Measurements from ENCODE around the gene DNAH7. TPM values are rescaled to one million over a fixed set of nuclear protein-coding genes. Genes with fewer than 3 reads are reported as not detected.

DNAH7 gene
- total and polyA plus RNA-seq, 2 donors (not counting 3 experiments of a cell fraction or from before 2014, with no cell fraction given): 0.15 to 0.24 TPM

GRCh38 chr2:195937176-195937575, 131.5 kb downstream of the DNAH7 start:
- TF ChIP-seq GATA2 (IDR thresholded peaks at IDR 0.05; ENCODE audit: insufficient read depth, insufficient read length, low read depth, low read length) (no peak), POLR2A (IDR thresholded peaks at IDR 0.05; ENCODE audit: low read depth, low read length) (no peak), POLR2AphosphoS5 (IDR thresholded peaks at IDR 0.05; ENCODE audit: insufficient read depth, low read depth, low read length) (no peak), FOS (IDR thresholded peaks at IDR 0.05; ENCODE audit: borderline replicate concordance, insufficient read depth, low read length) (no peak), EZH2 (IDR thresholded peaks at IDR 0.05; ENCODE audit: borderline replicate concordance, low read depth, low read length, severe bottlenecking) (no peak), MYC (IDR thresholded peaks at IDR 0.05; ENCODE audit: low read depth, low read length) (no peak), JUN (IDR thresholded peaks at IDR 0.05; ENCODE audit: borderline replicate concordance, insufficient read depth, insufficient read length, low read depth) (no peak), MAX (IDR thresholded peaks at IDR 0.05; ENCODE audit: insufficient read depth, insufficient read length) (no peak)
- TF ChIP-seq, protein P1, sequence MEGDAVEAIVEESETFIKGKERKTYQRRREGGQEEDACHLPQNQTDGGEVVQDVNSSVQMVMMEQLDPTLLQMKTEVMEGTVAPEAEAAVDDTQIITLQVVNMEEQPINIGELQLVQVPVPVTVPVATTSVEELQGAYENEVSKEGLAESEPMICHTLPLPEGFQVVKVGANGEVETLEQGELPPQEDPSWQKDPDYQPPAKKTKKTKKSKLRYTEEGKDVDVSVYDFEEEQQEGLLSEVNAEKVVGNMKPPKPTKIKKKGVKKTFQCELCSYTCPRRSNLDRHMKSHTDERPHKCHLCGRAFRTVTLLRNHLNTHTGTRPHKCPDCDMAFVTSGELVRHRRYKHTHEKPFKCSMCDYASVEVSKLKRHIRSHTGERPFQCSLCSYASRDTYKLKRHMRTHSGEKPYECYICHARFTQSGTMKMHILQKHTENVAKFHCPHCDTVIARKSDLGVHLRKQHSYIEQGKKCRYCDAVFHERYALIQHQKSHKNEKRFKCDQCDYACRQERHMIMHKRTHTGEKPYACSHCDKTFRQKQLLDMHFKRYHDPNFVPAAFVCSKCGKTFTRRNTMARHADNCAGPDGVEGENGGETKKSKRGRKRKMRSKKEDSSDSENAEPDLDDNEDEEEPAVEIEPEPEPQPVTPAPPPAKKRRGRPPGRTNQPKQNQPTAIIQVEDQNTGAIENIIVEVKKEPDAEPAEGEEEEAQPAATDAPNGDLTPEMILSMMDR (IDR thresholded peaks at IDR 0.05; ENCODE audit: extremely low read depth in 1 of 2, insufficient read depth in 1 of 2, low read depth in 1 of 2, low read length in 2 of 2): no peak
- Histone ChIP-seq H3K4me3 (replicated peaks in 1 of 3; ENCODE audit: insufficient read depth in 1 of 3, low read depth in 1 of 3, low read length in 3 of 3) (no peak overlapping the region), H3K9me3 (replicated peaks; ENCODE audit: control insufficient read depth, insufficient read depth, low read length) (no peaks in the 10 kb centered on the region), H3K27ac (ENCODE audit: insufficient read depth, low read depth, low read length) (no peak overlapping the region), H2AFZ (ENCODE audit: low read depth, low read length) (no peak overlapping the region), H3K4me2 (ENCODE audit: insufficient read depth, low read length) (no peak overlapping the region), H3K4me1 (ENCODE audit: control insufficient read depth, extremely low read depth, insufficient read depth, low read length) (no peaks in the 10 kb centered on the region), H3K36me3 (ENCODE audit: control insufficient read depth in 2 of 2, extremely low read depth in 1 of 2, insufficient read depth in 2 of 2, low read length in 2 of 2) (no peaks in the 10 kb centered on the region), H3K27me3 (ENCODE audit: control insufficient read depth in 2 of 2, insufficient read depth in 2 of 2, low read length in 2 of 2) (peaks cover 0 to 5% of the 10 kb centered on the region in 2 experiments), H3K9ac (replicated peaks; ENCODE audit: extremely low read depth, insufficient read depth, low read length) (no peak overlapping the region), H3K9me1 (replicated peaks; ENCODE audit: control insufficient read depth, extremely low read depth, insufficient read depth, low read length) (no peaks in the 10 kb centered on the region), H4K20me1 (replicated peaks; ENCODE audit: control insufficient read depth, extremely low read depth, insufficient read depth, low read length) (no peaks in the 10 kb centered on the region), H3K79me2 (ENCODE audit: control insufficient read depth, insufficient read depth, low read length) (no peaks in the 10 kb centered on the region)
- dilution Hi-C loops (cut with MboI; ENCODE audit: extremely low pct_ligation_motif_present, low sequenced_read_pairs) (no loop called here), intact Hi-C loops (cut with micrococcal nuclease) (loop anchor here (5.0 to 10.0 kb wide), 3 partner anchors 615 to 1772 kb away; no protein-coding TSS in a partner anchor)
- POLR2A ChIA-PET: no interaction called here
- no peak for FAIRE-seq
- DNase-seq (ENCODE audit: low read depth, low spot score): no peak
- CTCF ChIA-PET: interaction anchor here (0.7 to 3.6 kb wide), 6 partner anchors 11 to 438 kb away, joined by 3 to 58 read pairs (median 21); no protein-coding TSS in a partner anchor
- no TSS peak for BruUV-seq (replicated peaks)
